ENCODE measurements around the gene LEF1. TPM values are rescaled to one million over a fixed set of nuclear protein-coding genes. Genes with fewer than 3 reads are reported as not detected.

LEF1 gene
- total RNA-seq, 1 experiment from 2014 or later: 91.7 TPM

GRCh38 chr4:108185252-108185651 is 16.5 kb upstream of the LEF1 start:
- DNase-seq (ENCODE audit: low read depth, low spot score): no peak
- in situ Hi-C loops (cut with HindIII; ENCODE audit: low pct_unique_long_range_greater_than_20kb, low sequenced_read_pairs): no loop called here

DNA sequence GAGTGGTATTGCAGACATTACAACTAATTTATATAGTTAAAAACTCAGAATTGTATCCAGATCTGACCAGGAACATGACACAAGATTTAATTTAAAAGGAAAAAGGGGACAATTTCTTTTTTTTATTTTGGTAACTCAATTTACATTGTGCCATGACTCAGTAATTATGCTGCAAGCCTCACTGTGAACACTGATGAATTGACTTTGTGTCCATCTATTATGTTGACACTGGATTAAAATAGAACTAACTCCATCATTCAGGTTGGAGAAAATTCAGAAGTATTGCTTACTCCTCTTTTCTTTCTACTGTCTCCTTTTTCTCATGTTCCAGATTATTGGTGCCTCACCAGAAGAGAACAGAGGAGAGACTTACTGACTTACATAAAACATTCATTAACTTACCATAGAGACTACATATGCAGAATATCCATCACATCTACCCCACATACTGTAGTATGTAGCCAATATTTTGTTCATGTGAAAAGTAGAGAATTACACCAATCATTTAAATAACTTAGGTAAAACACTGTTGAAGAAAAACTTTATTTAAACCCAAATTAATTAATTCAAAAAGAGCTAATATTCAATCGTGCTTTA is 15.8 kb upstream of the LEF1 start:
- DNase-seq (ENCODE audit: low read depth, low spot score): no peak
- in situ Hi-C loops (cut with HindIII; ENCODE audit: low pct_unique_long_range_greater_than_20kb, low sequenced_read_pairs): no loop called here

GRCh38 chr4:108181704-108182103 is 13.0 kb upstream of the LEF1 start:
- in situ Hi-C loops (cut with HindIII; ENCODE audit: low pct_unique_long_range_greater_than_20kb, low sequenced_read_pairs): no loop called here
- DNase-seq (ENCODE audit: low read depth, low spot score): no peak

GRCh38 chr4:108180513-108180912 is 11.8 kb upstream of the LEF1 start:
- no peak for DNase-seq (ENCODE audit: low read depth, low spot score)

DNA sequence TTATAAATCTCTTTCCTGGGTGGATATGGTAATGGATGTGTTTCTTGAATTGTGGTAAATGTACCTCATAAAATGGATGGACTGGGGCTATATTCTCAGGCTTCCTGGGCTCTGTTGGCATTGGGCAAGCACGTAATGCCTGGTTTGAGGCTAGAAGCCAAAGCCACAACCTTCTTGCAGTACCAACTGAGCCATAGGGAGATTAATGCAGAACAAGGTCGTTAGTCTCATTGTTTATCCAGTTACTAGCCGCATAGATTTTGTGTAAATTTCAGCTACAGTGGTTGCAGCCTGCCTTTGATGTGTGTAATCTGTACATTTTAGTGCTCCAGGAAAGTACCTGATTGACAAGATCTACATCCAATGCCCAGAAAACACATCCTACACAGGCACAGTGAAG is 7.2 kb upstream of the LEF1 start:
- DNase-seq (ENCODE audit: low read depth, low spot score): no peak

More at GRCh38 chr4:108180513-108180912, 11.8 kb upstream of the LEF1 start:
- in situ Hi-C loops (cut with HindIII; ENCODE audit: low pct_unique_long_range_greater_than_20kb, low sequenced_read_pairs): no loop called here

DNA sequence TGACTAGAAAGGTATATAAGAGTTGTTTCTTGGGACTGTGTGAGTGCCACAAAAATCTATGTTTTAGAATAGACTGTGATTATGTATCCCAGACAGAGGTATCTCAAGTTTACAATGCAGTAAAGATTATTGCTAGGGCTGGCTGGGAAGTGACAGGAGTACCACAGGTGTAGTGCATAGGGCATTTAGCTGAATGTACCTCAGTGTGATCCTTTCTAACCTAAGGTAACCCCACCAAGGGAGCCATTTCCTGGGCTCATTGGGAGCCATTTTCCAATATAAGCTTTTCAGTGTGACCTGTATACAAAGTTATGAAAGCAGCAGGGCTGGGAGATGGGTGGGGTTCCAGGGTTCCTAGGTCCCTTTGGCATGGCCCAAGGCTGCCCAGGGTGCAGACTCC is 6.1 kb upstream of the LEF1 start:
- in situ Hi-C loops (cut with HindIII; ENCODE audit: low pct_unique_long_range_greater_than_20kb, low sequenced_read_pairs): no loop called here
- DNase-seq (ENCODE audit: low read depth, low spot score): no peak

More for the DNA sequence above, 7.2 kb upstream of the LEF1 start:
- in situ Hi-C loops (cut with HindIII; ENCODE audit: low pct_unique_long_range_greater_than_20kb, low sequenced_read_pairs): no loop called here

DNA sequence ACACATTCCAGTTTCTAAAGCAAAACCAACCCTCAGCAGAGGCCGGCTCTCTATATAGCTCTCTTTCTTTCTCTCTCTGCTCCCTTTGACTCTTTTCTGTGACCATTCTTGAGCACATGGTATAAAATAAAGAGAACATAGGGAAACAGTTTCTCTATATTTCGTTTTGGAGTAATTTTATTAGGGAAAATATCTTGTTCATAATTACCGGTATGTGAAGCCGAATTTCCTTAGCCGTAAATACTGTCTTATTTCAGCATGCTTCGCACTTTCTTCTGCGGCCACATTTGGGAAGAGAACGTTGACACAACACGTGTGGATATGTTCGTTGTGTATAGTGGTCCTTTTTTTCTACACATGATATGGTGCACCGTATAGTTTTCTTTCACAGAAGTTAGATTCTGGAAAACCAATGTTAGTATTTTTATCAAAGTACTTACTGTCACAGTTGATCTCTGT is 4.9 kb upstream of the LEF1 start:
- DNase-seq (ENCODE audit: low read depth, low spot score): no peak
- in situ Hi-C loops (cut with HindIII; ENCODE audit: low pct_unique_long_range_greater_than_20kb, low sequenced_read_pairs): no loop called here

- peak; percentile 37 for DNase-seq (ENCODE audit: low read depth, low spot score)
- in situ Hi-C loops (cut with HindIII; ENCODE audit: low pct_unique_long_range_greater_than_20kb, low sequenced_read_pairs): no loop called here
These were observed 4.2 kb upstream of the LEF1 start for GRCh38 chr4:108172753-108173598.

DNA sequence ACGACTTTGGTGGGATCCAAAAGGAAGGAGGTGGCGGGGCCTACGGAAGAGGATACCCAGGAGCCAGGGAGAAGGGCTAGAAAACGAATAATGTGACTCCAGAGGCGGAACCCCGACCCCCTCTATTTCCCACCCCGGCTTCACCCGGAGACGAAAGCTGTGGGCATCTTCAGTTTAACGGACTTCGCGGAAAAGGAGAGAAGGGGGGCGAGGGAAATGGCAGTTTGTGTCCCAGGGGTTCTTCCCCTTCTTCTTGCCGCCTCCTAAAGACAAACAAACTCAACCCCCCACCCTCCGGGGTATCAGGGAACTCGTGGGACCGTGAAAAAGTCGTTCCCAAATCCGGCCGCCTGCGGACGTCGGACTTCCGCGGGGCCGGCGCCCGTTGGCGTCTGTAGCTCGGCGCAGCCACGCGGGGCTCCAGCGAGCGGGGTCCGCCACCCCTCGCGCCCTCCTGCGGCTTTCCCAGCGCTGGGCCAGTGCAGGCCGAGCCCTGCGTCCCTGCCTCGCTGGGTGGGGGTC is 3.6 kb upstream of the LEF1 start:
- in situ Hi-C loops (cut with HindIII; ENCODE audit: low pct_unique_long_range_greater_than_20kb, low sequenced_read_pairs): no loop called here
- DNase-seq (ENCODE audit: low read depth, low spot score): no peak

DNA sequence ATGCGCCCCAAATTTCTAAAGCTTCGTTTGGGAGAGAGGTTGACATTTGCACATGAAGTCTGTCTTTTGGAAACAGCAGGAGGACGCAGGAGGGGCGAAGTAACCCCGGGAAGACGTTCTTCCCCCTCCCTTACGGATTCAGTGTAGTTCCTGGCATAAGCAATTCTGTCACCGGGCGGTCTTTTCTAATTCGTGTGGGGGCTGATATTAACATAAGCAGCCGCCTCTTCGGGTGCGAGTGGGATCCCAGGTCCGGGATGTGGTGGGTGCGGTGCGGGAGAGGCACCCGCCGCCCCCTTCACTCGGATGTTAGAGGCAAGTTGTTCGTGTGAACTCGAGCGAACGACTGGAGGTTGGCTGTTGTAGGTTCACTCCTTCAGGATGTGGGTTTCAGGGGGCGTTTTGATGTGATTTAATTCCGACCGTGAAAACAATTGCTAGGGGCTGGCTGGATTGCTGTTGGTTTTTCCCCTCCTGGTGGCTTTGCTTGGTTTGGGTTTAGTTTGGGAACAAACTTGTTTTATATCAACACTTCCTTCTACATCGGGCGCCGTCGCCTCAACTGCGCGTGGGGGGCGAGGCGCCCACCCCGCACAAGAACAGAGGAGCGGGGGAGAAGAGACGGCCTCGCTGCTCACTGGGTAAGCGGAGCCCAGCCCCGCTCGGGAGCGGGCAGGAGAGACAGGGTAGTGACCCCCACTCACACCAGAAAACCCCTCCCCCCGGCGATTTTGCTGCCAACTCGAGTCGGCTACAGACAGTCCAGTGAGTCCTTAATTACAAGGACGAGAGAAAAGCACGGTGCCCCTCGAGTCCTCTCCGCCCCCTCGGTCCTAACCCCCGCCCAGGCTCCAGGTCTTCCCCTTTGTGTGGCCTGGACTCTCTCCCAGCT is 2.9 kb upstream of the LEF1 start:
- in situ Hi-C loops (cut with HindIII; ENCODE audit: low pct_unique_long_range_greater_than_20kb, low sequenced_read_pairs): no loop called here
- no peak for DNase-seq (ENCODE audit: low read depth, low spot score)

DNA sequence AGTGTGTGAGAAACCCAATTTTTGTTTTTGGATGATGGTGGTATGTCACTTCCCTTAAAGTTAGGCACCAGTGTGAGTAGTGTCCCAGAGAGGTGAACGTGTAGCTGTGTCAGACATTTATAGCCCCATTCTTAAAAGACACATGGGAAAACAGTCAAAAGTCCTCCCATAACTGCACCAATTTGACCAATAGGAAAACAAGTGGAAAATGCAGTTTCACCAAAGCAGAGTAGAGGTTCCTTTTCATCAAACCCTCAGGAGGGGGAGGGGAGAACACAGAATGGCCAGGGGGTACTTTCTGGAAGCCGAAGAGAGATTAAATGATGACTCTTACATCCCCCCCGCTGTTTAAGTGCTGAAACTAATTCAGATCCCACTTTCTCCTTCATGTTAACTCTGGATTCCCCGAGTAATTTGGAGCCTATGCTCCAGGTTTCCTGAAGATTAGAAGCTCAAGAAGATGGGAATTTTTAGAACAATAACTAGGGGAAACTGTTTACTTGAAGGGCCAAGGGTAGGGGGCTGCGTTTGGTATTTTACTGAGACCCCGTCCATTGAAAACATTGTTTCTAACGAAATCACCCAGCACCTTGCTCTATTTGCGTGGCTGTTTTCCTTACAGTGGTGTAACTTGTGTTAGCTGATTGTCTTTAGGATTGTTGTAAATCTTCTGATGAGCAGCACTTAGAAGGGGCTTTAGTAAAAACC is 2.1 kb upstream of the LEF1 start:
- in situ Hi-C loops (cut with HindIII; ENCODE audit: low pct_unique_long_range_greater_than_20kb, low sequenced_read_pairs): no loop called here
- DNase-seq (ENCODE audit: low read depth, low spot score): no peak

DNA sequence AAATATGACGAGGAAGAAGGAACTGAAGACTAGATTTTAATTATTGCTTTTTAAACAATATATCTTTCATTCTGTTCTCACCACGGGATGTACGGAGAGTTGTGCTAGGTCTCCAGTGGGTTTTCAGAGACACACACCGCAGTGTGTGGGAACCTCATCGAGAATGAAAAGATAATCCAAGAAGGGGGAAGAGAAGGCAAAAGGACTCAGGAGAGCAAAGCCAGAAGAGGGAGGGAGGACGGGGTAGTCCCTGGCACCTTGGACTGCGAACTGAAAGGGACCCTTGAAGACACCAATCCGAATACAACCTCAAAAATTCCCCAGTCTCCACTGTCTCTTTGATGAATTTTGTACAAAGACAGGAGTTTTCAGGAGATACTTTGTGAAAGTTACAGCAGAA is 932 bp upstream of the LEF1 start:
- in situ Hi-C loops (cut with HindIII; ENCODE audit: low pct_unique_long_range_greater_than_20kb, low sequenced_read_pairs): no loop called here
- DNase-seq (ENCODE audit: low read depth, low spot score): no peak

DNA sequence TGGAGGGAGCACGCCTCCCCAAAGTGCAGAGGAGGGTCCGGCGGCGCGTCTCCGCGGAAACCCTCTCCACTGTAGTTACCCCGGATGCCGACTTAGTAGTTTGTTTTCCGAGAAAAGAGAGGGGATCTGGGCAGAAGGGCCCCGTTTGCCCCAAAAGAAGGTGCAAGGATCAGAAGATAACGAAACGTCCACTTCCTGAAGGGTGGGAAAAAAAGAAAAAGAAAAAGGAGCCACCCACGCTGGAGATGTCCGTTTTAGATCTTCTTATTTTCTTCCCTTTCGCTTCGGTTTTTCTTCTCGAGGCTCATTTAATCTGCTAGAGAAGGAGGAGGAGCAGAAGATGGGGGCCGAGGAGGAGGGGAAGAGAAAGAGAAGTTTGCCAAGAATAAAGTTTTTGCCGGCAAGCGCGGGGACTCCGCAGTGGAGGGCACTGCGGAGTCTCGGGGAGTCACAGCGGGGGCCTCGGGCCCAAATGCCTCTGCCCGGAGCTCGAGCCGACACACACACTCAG is 517 bp downstream of the LEF1 start:
- in situ Hi-C loops (cut with HindIII; ENCODE audit: low pct_unique_long_range_greater_than_20kb, low sequenced_read_pairs): no loop called here
- DNase-seq (ENCODE audit: low read depth, low spot score): no peak

- DNase-seq (ENCODE audit: low read depth, low spot score): peak; percentile 56
- in situ Hi-C loops (cut with HindIII; ENCODE audit: low pct_unique_long_range_greater_than_20kb, low sequenced_read_pairs): no loop called here
These were observed 2.1 kb downstream of the LEF1 start for GRCh38 chr4:108166441-108167315.

- no peak for DNase-seq (ENCODE audit: low read depth, low spot score)
- in situ Hi-C loops (cut with HindIII; ENCODE audit: low pct_unique_long_range_greater_than_20kb, low sequenced_read_pairs): no loop called here
These were observed 2.7 kb downstream of the LEF1 start for GRCh38 chr4:108166038-108166437.

GRCh38 chr4:108165586-108165985 is 3.1 kb downstream of the LEF1 start:
- DNase-seq (ENCODE audit: low read depth, low spot score): no peak
- in situ Hi-C loops (cut with HindIII; ENCODE audit: low pct_unique_long_range_greater_than_20kb, low sequenced_read_pairs): no loop called here

Data from SK-MEL-5 (cell line).